IPS DF 19.7 (cell line): ENCODE measurements around the gene KLK1.

Experiments used
- DNase-seq: peaks from one replicate; pipeline ENCODE4 v3.0.0-alpha.2; 2013; ENCODE audit warnings: low read depth, low spot score

KLK1 gene

DNA sequence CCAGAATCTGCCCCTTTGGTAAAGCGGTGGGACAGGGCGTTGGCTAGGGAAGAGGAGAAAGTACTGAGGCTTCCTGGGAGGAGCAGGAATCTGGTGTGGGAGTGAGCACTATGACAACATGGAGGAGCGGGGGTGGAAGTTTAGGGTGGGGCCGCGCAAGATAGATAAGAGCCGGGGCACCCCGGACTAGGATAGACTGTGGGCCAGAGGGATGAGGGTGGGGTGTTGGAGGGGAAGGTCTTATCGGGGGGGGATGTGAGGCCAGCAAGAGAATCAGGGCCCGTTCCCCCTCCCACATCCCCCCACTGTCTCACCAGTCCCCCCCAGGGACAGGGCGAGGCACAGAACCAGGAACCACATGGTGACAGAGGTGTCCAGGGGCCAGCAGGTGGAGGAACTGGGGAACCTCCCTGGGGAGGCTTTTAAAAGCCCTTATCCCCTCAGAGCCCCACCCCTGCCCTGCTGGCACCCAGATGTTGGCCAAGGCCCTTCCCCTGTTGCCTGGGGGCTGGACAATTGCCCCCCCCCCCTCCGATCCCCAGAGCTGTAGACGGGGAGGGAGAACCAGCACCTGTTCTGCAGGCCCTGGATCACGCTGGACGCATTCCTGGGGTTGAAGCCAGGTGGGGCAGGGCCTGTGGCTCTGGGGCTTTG, at the start of gene KLK1:
Gene KLK1, minus strand, starts transcription at position 399 of the 654 bp plus-strand sequence. Its CDS starts 39 bp downstream, at position 360.
- no peak for DNase-seq

DNA sequence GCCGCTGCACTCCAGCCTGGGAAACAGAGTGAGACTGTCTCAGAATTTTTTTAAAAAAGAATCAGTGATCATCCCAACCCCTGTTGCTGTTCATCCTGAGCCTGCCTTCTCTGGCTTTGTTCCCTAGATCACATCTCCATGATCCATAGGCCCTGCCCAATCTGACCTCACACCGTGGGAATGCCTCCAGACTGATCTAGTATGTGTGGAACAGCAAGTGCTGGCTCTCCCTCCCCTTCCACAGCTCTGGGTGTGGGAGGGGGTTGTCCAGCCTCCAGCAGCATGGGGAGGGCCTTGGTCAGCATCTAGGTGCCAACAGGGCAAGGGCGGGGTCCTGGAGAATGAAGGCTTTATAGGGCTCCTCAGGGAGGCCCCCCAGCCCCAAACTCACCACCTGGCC, 49.5 kb upstream of the KLK1 start, which contains the start of gene KLK2:
Gene KLK2, plus strand, starts transcription at position 384 of the 400 bp plus-strand sequence. CDS start 35 bp downstream, outside the sequence.
- DNase-seq, result no peak

GRCh38 chr19:50870417-50871089, 47.0 kb upstream of the KLK1 start:
- DNase-seq, result no peak

DNA sequence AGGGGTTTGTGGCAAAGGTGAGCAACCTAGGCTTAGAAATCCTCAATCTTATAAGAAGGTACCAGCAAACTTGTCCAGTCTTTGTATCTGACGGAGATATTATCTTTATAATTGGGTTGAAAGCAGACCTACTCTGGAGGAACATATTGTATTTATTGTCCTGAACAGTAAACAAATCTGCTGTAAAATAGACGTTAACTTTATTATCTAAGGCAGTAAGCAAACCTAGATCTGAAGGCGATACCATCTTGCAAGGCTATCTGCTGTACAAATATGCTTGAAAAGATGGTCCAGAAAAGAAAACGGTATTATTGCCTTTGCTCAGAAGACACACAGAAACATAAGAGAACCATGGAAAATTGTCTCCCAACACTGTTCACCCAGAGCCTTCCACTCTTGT, 45.9 kb upstream of the KLK1 start:
- DNase-seq, result no peak

DNA sequence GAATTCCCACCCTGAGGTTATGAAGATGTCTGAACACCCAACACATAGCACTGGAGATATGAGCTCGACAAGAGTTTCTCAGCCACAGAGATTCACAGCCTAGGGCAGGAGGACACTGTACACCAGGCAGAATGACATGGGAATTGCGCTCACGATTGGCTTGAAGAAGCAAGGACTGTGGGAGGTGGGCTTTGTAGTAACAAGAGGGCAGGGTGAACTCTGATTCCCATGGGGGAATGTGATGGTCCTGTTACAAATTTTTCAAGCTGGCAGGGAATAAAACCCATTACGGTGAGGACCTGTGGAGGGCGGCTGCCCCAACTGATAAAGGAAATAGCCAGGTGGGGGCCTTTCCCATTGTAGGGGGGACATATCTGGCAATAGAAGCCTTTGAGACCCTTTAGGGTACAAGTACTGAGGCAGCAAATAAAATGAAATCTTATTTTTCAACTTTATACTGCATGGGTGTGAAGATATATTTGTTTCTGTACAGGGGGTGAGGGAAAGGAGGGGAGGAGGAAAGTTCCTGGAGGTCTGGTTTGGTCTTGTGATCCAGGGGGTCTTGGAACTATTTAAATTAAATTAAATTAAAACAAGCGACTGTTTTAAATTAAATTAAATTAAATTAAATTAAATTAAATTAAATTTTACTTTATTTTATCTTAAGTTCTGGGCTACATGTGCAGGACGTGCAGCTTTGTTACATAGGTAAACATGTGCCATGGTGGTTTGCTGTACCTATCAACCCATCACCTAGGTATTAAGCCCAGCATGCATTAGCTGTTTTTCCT, 38.1 kb upstream of the KLK1 start:
- no peak for DNase-seq

GRCh38 chr19:50861010-50861409, 37.4 kb upstream of the KLK1 start:
- no peak for DNase-seq

DNA sequence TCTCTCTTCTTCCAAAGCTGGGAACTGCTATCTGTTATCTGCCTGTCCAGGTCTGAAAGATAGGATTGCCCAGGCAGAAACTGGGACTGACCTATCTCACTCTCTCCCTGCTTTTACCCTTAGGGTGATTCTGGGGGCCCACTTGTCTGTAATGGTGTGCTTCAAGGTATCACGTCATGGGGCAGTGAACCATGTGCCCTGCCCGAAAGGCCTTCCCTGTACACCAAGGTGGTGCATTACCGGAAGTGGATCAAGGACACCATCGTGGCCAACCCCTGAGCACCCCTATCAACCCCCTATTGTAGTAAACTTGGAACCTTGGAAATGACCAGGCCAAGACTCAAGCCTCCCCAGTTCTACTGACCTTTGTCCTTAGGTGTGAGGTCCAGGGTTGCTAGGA, 36.3 kb upstream of the KLK1 start:
- no peak for DNase-seq

DNA sequence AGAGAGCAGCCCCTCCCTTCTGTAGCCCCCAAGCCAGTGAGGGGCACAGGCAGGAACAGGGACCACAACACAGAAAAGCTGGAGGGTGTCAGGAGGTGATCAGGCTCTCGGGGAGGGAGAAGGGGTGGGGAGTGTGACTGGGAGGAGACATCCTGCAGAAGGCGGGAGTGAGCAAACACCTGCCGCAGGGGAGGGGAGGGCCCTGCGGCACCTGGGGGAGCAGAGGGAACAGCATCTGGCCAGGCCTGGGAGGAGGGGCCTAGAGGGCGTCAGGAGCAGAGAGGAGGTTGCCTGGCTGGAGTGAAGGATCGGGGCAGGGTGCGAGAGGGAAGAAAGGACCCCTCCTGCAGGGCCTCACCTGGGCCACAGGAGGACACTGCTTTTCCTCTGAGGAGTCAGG, 35.3 kb upstream of the KLK1 start:
- no peak for DNase-seq

- no peak for DNase-seq
Observed at GRCh38 chr19:50857366-50857765, 33.8 kb upstream of the KLK1 start.

GRCh38 chr19:50854636-50855410, 31.2 kb upstream of the KLK1 start, which contains the start of gene KLK3:
Gene KLK3 (plus strand): TSS chr19:50854915. CDS start chr19:50854956, 41 bp downstream.
- no peak for DNase-seq

DNA sequence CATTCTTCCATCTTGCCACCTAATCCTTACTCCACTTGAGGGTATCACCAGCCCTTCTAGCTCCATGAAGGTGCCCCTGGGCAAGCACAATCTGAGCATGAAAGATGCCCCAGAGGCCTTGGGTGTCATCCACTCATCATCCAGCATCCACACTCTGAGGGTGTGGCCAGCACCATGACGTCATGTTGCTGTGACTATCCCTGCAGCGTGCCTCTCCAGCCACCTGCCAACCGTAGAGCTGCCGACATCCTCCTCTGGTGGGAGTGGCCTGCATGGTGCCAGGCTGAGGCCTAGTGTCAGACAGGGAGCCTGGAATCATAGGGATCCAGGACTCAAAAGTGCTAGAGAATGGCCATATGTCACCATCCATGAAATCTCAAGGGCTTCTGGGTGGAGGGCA, 28.0 kb upstream of the KLK1 start:
- no peak for DNase-seq

GRCh38 chr19:50850738-50851137, 27.2 kb upstream of the KLK1 start:
- DNase-seq, result no peak

- no peak for DNase-seq
Observed at GRCh38 chr19:50844296-50844935, 20.8 kb upstream of the KLK1 start.

DNA sequence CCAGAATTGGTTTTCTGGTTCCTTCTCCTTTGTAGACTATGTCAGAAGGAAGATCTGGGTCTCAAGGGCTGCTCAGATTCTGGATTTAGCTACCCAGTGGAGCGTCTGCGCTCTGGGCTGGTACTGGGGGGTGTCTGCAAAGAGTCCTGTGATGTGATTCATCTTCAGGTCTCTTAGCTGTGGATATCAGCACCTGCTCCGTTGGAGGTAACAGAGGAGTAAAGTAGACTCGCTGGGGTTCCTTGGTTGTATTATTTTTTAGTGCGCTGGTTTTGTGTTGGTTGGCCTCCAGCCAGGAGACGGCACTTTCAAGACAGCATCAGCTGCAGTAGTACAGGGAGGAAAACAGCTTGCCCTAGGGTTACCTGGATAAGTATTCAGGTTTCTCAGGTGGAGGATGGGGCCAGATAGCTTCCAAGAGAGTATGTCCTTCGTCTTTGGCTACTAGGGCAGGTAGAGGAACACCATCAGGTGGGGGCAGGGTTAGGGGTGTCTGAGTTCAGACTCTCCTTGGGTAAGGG, 20.2 kb upstream of the KLK1 start:
- no peak for DNase-seq

DNA sequence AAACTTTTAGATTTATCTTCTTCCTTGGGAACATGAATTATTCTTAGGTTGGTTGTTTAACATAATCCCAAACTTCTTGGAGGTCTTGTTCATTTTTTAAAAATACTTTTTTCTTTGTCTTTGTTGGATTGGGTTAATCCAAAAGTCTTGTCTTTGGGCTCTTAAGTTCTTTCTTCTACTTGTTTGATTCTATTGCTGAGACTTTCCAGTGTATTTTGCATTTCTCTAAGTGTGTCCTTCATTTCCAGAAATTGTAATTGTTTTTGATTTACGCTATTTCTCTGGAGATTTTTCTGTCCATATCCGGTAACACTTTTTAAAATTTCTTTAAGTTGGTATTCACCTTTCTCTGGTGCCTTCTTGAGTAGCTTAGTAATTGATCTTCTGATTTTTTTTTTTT, 19.6 kb upstream of the KLK1 start:
- DNase-seq, result no peak

- no peak for DNase-seq
Observed at GRCh38 chr19:50842130-50842529, 18.5 kb upstream of the KLK1 start.

DNA sequence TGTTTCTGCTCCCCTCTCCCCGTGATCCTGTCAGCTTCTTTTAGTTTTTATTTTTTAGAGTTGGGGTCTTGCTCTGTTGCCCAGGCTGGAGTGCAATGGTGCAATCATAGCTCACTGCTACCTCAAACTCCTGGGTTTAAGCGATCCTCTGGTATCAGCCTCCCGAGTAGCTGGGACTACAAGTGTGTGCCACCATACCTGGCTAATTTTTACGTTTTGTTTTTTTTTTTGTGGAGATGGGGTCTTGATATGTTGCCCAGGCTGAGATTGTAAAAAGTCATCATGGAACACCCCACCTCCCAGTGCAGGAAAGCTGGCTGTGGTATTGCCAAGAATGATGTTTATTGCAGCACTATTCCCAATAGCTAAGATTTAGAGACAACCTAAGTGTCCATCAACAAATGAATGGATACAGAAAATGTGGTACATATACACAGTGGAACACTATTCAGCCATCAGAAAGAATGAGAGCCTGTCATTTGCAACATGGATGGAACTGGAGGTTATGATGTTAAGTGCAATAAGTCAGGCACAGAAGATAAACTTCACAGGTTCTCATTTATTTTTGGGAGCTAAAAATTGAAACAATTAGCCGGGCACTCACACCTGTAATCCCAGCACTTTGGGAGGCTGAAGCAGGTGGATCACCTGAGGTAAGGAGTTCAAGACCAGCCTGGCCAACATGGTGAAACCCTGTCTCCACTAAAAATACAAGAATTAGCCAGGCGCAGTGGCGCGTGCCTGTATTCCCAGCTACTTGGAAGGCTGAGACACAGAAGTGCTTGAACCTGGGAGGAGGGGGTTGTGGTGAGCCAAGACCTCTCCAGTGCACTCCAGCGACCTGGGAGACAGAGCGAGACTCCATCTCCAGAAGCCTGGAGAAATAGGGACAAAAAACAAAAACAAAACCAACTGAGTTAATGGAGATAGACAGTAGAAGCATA, 16.4 kb upstream of the KLK1 start:
- DNase-seq, result no peak

GRCh38 chr19:50838239-50838638, 14.7 kb upstream of the KLK1 start:
- DNase-seq, result no peak

- DNase-seq, result no peak
Observed at GRCh38 chr19:50837300-50837699, 13.7 kb upstream of the KLK1 start.
